Astrocyte of the hippocampus (primary cell): ENCODE results near the gene PIEZO2.
"Not testable (repeated sequence)": the region's sequence is repeated elsewhere in the genome, so short reads cannot be mapped to it uniquely, and the experiment has no call there.

Experiments
- DNase-seq: peaks from one replicate; pipeline ENCODE4 v3.0.0; 2011; ENCODE audit warnings: low read depth, low spot score

The PIEZO2 gene

GRCh38 chr18:10846657-10847407, 302.5 kb downstream of the PIEZO2 start:
- DNase-seq = no peak

DNA sequence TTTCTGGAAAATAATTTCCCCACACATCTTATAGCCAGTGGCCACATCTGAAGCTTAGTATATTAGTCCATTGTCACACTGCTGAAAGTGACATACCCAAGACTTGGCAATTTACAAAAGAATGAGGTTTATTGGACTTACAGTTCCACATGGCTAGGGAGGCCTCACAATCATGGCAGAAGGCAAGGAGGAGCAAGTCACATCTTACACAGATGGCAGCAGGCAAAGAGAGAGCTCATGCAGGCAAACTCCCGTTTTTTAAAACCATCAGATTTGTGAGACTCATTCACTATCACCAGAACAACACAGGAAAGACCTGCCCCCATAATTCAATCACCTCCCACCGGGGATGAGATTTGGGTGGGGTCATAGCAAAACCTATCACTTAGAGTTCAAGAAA, 303.3 kb downstream of the PIEZO2 start:
- not testable (repeated sequence) for DNase-seq

- no peak for DNase-seq
Measured at GRCh38 chr18:10843565-10843964, 305.8 kb downstream of the PIEZO2 start.

DNA sequence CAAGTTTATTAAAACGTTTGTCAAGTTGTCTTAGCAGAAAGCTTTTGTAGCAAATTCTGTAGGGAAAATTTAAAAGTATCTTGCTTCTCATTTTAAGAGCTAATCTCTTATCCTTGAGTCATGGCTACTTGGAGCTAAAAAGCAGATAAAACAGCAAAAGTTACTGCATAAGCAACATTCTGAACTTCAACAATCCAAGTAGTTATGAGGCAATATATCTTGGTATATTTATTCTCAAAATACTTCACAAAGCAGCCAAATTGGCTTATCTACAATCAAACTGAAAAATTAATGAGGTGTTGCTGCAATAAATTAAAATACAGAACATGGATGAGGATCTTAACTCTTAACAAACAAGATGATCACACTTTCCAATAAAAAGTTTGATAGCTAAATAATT, 306.5 kb downstream of the PIEZO2 start:
- DNase-seq = no peak

DNA sequence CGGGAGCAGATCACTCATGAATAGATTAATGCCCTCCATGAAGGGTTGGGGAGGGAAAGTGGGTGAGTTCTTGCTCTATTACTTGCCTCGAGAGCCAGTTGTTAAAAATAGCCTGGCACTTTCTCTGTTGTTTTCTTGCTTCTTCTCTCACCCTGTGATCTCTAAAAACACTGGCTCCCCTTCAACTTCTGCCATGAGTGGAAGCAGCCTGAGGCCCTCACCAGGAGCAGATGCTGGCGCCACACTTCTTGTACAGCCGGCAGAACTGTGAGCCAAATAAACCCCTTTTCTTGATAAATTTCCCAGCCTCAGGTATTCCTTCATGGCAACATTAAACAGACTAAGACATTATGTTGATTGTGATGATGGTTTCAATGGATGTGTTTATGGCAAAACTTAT, 307.0 kb downstream of the PIEZO2 start:
- DNase-seq = no peak

DNA sequence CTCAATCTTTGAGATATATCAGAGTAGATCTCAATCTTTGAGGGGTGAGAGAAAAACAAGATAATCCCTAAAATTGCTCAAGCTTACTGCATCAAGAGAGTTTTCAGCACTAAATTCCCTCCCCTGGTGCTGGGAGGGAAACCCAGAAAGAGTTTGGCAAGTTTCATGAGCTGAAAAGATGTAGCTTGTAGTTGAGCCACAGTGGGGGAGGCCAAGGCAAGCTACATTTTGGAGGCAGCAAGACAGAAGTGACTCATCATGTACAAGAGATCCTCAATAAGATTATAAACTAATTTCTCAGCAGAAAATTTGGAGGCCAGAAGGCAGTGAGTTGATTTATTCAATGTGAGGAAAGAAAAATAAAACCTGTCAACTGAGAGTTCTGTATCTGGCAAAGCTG, 308.2 kb downstream of the PIEZO2 start:
- no peak for DNase-seq

- no peak for DNase-seq
Measured at GRCh38 chr18:10840743-10841142, 308.6 kb downstream of the PIEZO2 start.

DNA sequence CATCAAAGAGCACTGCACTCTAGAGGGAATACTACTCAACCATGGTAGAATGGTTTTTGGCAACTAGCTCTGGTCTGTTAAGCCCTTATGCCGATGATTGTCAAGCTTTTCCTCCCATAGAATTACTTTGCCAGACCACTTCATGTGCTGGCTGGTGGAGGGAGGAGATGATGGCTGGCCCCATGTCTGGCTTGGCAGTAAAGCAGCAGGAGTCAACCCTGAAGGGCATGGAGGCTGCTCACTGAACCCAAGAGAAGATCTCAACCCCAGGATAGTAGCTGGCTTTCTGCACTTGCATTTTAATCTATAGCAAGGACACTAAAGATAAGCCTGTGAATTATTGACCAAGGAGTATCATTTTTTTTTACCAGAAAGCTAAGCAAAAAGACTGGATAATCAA, 309.9 kb downstream of the PIEZO2 start:
- DNase-seq = no peak

GRCh38 chr18:10838553-10838952, 310.8 kb downstream of the PIEZO2 start:
- DNase-seq = no peak

DNA sequence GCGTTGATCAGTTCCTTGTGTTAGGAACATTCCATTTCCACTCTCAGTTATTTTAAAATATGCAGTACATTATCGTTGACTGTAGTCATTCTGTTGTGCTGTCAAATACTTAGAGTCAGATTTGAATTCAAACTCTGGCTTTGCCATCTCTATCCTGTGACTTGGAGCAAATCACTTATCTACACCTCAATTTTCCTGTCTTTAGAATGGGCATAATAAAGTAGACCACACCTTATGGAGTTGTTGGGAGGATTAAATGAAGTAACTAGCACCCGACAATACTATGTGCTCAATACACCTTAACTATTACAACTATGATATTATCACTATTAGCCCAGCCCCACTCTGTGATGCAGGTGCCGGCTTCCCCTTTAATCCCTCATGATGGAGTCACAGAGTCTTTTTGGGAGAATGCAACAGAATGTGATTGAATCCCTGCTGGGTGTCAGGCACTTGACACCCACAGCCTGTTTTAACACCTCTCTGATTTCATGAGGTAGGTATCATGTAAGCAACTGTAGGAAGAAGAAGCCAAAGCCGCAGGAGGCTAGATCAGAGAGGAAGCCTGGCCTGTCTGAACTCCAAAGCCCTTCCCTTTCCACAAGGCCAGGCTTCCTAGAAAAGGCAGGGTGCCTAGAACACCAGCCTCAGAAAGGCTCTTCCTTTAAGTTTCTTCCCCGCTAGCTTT, 315.1 kb downstream of the PIEZO2 start:
- DNase-seq = no peak

DNA sequence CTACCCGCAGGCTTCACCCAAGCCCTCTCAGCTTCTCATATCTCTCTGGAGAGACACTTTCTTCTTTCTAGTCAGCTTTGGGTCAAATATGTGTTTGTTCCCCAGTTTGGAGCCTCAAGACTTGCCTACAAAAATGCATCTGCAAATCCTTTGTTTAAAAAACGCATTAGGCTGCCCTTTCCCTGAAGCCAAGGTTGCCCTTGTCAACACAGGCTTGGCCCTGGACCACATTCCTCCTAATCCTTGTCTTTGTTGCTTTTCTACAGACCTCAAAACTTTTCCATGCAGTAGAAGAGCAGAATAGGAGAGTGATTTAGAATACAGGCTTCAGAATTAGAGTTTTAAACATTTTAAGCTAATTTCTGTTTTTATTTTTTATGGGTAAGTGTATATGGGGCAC, 315.7 kb downstream of the PIEZO2 start:
- no peak for DNase-seq

DNA sequence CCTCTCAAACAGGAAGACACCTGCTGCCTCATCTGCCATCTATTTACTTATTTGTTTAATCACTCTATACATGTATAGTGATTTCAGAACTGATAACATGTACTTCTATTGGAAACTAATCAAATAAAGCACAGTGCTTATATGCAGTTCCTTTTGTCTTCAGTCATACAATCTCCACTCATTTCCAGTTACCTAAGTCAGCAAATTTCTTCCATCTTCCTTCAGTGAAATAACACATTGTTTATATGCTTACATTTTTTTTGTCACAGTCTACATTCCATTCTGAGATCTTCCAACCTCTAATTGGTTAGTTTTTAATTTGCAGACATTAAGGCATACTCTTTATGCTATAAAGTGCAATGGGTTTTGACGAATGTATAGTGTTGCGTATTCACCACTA, 323.0 kb downstream of the PIEZO2 start:
- DNase-seq = no peak

GRCh38 chr18:10822456-10822855, 326.9 kb downstream of the PIEZO2 start:
- DNase-seq = peak; percentile 12

DNA sequence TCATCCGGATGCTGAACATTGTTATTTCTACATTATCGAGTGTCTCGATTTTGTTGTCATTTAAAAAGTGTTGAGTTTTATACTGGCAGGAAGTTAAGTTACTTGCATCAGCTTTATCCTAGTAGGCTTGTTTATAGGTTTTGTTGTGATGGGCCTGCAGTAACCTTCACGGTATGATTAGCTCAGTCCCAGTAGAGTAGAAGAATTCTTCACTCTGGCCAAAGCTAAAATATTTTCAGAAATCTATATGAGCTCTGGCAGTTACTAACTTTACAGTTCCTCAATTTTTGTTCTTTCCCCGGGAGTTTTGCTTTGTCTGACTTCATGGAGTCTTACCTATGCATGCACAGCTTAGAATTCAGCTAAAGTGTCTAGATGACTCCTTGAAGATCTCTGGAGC, 328.7 kb downstream of the PIEZO2 start:
- no peak for DNase-seq

GRCh38 chr18:10814336-10814735, 335.0 kb downstream of the PIEZO2 start:
- no peak for DNase-seq

DNA sequence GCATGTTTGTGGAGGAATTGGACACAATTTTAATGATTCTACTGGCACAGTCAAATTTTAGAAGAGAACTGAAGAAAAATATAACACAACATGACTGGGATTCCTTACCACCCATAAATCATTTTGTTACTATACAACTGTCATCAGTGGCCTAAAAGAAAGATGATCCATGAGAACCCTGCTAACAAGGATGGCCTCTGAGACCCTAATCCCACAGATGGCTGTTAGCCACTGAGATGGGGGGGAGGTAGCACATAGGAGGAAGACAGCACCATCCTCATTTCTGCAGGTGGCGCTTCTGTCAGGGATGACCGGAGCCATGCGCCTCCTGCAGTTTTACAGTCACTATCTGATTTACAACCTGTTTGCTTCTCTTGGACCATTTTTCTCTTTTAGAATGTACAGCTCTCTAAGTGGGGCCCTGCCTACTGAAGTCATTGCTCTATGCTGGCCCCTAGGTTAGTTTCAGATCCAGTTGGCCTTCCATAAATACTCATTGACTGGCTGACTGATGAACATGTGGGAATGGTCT, 343.7 kb downstream of the PIEZO2 start:
- no peak for DNase-seq

GRCh38 chr18:10804126-10804525, 345.2 kb downstream of the PIEZO2 start:
- no peak for DNase-seq

GRCh38 chr18:10798727-10799550, 350.4 kb downstream of the PIEZO2 start:
- DNase-seq = peak; percentile 12

- DNase-seq = no peak
Measured at GRCh38 chr18:10797896-10798295, 351.5 kb downstream of the PIEZO2 start.

- no peak for DNase-seq
Measured at GRCh38 chr18:10794771-10795170, 354.6 kb downstream of the PIEZO2 start.

- DNase-seq = no peak
Measured at GRCh38 chr18:10793730-10794370, 355.5 kb downstream of the PIEZO2 start.

GRCh38 chr18:10792181-10792580, 357.2 kb downstream of the PIEZO2 start:
- no peak for DNase-seq
